LNCAP (cell line): ENCODE results near the gene PON3.

Experiments used
- TF ChIP-seq, protein P1 (sequence below): fragments of 450-650 bp; IDR thresholded peaks from 2 replicates; pipeline ENCODE4 v1.5.1; 2017; ENCODE audit warnings: mild to moderate bottlenecking

Gene PON3

DNA sequence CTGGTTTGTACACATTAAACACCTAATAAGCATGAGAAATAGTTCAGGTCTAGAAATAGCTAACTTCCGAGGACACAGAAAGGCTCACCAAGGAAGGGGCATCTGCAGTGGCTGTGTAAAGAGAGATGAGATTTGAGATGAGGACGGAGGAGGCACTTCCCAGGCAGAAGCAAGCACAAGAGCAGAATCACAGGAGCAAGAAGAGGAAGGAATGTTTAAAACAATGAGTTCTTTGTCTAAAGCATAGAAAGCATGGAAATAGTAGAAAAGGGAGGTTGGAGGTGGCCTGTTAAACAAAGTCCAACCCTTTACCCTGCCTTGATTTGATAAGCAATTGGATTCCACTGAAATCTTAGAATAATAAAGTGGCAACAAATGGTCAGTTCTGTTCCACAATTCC lies 11.6 kb upstream of the PON3 start:
- TF ChIP-seq, protein P1, sequence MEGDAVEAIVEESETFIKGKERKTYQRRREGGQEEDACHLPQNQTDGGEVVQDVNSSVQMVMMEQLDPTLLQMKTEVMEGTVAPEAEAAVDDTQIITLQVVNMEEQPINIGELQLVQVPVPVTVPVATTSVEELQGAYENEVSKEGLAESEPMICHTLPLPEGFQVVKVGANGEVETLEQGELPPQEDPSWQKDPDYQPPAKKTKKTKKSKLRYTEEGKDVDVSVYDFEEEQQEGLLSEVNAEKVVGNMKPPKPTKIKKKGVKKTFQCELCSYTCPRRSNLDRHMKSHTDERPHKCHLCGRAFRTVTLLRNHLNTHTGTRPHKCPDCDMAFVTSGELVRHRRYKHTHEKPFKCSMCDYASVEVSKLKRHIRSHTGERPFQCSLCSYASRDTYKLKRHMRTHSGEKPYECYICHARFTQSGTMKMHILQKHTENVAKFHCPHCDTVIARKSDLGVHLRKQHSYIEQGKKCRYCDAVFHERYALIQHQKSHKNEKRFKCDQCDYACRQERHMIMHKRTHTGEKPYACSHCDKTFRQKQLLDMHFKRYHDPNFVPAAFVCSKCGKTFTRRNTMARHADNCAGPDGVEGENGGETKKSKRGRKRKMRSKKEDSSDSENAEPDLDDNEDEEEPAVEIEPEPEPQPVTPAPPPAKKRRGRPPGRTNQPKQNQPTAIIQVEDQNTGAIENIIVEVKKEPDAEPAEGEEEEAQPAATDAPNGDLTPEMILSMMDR = no peak

DNA sequence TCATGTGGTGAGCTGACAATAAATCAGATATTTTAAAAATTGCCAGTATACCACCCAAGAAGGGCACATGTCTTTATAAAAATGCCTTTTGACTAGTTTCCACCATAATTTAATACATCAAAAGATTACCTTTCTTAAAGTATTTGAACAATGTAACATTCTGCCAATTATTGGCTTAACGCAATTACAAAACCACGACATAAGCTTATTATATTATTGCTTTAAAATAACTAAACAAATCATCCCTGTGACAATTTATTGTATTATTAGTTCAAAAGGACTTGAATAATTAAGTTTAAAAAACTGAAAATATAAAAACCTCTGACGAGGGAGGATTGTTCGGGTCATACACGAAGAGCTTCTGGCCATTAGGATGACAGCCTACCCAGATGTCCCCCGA lies 9.6 kb upstream of the PON3 start:
- TF ChIP-seq, protein P1 = no peak

DNA sequence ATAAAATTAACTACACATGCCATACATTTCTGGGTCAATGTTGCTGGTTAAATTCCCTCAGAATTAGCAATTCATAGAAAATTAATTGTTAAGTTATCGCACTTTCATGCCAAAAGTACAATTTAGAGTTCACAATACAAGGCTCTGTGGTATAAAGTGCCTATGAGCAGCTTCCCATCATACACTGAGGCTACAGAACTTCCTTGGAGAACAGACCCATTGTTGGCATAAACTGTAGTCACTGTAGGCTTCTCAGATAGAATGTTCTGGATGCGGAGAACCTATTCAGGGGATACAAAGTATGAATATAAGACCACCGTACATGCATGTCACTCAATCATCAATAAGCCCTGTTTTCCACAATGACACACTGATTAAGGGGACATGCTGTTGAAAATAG lies 9.0 kb upstream of the PON3 start:
- TF ChIP-seq, protein P1 = no peak

DNA sequence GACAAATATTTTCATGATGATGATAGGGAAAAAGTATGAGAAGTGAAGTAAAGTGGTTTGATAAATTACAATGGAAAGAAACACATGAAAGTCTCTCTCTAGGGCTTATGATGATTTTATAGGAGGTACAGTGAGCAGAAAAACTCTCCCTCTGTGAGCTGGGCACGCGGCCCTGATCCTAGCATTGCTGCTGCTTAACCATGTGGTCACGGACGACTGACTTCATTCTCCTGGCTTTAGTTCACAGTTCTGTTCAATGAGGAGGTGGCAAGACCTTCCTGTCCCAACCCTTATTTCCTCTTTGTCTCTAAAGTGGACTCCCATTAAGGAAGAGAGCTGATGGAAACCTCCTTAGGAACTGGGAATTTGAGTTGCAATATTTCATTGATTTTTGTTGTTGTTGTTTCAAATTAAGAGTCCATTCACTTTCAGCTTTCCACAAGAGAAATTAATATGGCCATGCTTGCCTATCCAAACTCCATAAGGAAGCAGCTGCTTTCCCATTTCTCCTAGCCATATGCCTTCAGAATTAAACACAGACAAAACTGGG lies 8.2 kb upstream of the PON3 start:
- TF ChIP-seq, protein P1 = no peak

DNA sequence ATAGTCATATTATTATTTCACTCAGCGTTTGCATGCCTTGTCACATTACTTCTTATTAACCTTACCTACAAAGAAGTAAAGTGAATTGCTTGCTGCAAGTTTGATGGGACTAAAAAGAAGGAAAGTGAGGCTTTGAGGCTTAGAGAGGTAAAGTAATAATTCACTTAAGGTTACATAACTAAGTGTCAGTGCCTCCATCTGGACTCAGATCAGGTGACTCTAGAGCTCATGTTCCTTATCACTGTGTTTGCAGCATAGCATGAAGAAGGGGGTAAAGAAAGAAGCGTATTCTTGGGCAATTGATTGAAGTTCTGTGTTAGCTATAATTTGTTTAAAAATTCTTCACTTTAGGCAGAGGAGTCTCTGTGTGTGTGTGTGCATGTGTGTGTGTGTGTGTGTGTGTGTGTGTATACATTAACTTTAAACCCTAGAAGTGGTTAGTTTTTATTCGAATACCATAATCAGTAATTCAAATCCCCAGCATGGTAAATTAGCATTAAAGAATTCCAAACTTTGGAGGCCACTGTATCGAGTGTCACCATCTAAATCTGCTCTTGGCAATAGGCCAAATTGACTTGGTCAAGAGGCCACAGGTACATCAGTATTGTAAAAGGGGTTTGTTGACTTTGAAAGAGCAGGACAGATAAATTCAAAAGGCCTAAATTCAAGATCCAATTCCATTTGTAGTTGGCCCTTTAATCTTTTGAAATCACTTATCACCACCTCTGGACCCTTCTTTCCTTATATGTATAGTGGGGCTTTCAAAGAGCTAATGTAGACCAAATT lies 2.2 kb upstream of the PON3 start:
- TF ChIP-seq, protein P1 = no peak

DNA sequence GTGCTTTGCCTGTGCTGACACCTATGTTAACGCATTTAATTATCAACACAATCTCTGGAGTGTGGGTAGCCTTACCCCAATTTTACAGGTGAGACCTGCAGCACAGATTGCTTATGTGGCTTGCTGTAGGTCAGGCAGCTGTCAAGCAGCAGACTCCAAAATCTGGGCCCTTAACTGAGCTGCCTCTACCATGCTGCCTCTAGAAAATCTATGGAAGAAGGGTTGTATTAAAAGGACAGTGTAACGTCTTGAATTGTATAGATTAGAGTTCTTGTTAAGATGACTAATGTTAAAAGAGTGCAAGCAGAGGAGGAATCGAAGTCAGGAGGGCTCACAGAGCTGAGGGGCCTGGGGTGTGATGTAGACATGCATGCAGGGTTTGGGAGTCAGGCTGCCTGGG lies 1.2 kb upstream of the PON3 start:
- TF ChIP-seq, protein P1 = no peak

DNA sequence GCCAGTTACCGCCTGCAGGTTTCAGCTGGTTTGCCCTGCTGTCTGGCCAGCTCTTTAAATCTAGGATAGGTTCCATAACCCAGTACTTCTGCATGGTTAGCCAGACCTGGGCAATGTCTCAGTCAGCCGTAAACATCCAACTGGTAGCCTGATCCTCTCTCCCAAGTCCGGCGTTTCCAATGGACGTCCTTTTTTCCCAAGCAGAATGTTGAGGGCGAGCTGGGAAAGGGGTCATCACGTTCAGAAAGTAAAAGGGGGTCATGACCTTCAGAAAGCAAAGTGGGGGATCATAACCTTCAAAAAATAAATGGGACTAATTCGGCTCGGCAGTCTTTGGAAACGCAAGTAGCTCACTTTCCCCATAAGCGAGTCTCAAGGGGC lies 430 bp downstream of the PON3 start:
- TF ChIP-seq, protein P1 = no peak
